ENCODE results near the gene KRT40. TPM values are rescaled to one million over a fixed set of nuclear protein-coding genes. Genes with fewer than 3 reads are reported as not detected.

The KRT40 gene
- total RNA-seq, 2 donors from 2014 or later: not detected

DNA sequence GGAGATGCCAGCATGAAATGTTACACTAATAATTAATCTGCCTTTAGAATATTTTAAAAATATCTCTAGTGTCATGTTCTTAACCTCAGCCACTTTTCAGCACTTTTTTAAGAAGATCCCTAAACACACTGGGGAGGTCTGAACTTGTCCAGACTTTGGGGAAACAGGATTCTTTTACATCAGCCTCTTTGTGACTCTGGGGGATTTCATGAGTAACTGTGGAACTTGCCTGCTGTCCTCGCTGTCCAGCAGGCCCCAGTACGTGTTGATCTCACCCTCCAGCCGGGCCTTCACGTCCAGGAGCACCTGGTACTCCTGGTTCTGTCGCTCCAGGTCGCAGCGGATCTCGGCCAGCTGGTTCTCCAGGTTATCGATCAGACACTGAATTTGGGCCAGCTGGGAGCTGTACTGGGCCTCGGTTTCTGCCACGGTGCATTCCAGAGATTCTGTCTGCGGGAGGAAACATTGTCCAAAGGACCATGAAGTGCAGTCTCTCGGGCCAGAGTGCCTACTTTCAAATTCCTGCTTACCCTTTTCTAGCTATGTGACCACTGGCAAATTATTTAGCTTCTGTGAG is 5.5 kb downstream of the KRT40 start:
- H3K27me3 ChIP-seq (replicated peaks; ENCODE audit: insufficient read depth): no peaks in the 10 kb centered on the region
- H3K36me3 ChIP-seq: no peaks in the 10 kb centered on the region
- DNase-seq (ENCODE audit: low spot score) (no peak), ATAC-seq (ENCODE audit: insufficient number of reproducible peaks, low FRiP score, low read depth) (no peak)
- TF ChIP-seq, protein P1, sequence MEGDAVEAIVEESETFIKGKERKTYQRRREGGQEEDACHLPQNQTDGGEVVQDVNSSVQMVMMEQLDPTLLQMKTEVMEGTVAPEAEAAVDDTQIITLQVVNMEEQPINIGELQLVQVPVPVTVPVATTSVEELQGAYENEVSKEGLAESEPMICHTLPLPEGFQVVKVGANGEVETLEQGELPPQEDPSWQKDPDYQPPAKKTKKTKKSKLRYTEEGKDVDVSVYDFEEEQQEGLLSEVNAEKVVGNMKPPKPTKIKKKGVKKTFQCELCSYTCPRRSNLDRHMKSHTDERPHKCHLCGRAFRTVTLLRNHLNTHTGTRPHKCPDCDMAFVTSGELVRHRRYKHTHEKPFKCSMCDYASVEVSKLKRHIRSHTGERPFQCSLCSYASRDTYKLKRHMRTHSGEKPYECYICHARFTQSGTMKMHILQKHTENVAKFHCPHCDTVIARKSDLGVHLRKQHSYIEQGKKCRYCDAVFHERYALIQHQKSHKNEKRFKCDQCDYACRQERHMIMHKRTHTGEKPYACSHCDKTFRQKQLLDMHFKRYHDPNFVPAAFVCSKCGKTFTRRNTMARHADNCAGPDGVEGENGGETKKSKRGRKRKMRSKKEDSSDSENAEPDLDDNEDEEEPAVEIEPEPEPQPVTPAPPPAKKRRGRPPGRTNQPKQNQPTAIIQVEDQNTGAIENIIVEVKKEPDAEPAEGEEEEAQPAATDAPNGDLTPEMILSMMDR (IDR thresholded peaks at IDR 0.05): no peak
- H3K4me3 ChIP-seq: no peak overlapping the region
- H3K27ac ChIP-seq: no peak overlapping the region
- H3K9me3 ChIP-seq: no peaks in the 10 kb centered on the region
- peaks cover 0 to 3% of the 10 kb centered on the region in 2 donors for H3K4me1 ChIP-seq (ENCODE audit: control insufficient read depth in 1 of 2, low read depth in 2 of 2)

- no peaks in the 10 kb centered on the region for H3K36me3 ChIP-seq
Observed at GRCh38 chr17:40975516-40975915, 8.6 kb downstream of the KRT40 start.

DNA sequence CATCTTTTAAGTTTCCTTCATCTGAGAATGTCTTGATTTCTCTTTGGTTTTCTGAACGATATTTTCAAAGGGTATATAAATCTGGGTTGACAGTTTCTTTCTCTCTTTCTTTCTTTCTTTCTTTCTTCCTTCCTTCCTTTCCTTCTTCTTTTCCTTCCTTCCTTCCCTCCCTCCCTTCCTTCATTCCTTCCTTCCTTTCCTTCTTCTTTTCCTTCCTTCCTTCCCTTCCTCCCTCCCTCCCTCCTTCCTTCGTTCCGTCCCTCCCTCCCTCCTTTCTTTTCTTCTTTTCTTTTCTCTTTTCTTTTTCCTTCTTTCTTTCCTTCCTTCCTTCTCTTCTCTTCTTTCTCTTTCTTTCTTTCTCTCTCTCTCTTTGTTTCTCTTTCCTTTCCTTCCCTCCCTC is 9.8 kb downstream of the KRT40 start:
- ATAC-seq (ENCODE audit: insufficient number of reproducible peaks, low FRiP score, low read depth): no peak
- no peak overlapping the region for H3K4me3 ChIP-seq
- DNase-seq (ENCODE audit: low spot score): no peak
- no peaks in the 10 kb centered on the region for H3K27me3 ChIP-seq (replicated peaks; ENCODE audit: insufficient read depth)
- TF ChIP-seq, protein P1 (IDR thresholded peaks at IDR 0.05): no peak
- H3K36me3 ChIP-seq: no peaks in the 10 kb centered on the region
- H3K9me3 ChIP-seq: no peaks in the 10 kb centered on the region
- no peak overlapping the region for H3K27ac ChIP-seq
- H3K4me1 ChIP-seq (ENCODE audit: control insufficient read depth in 1 of 2, low read depth in 2 of 2): no peaks in the 10 kb centered on the region

More at GRCh38 chr17:40975516-40975915, 8.6 kb downstream of the KRT40 start:
- Histone ChIP-seq H3K4me1 (ENCODE audit: control insufficient read depth in 1 of 2, low read depth in 2 of 2) (peaks cover 0 to 2% of the 10 kb centered on the region in 2 donors), H3K9me3 (no peaks in the 10 kb centered on the region), H3K4me3 (no peak overlapping the region), H3K27ac (no peak overlapping the region), H3K27me3 (replicated peaks; ENCODE audit: insufficient read depth) (no peaks in the 10 kb centered on the region)
- ATAC-seq (ENCODE audit: insufficient number of reproducible peaks, low FRiP score, low read depth): no peak
- TF ChIP-seq, protein P1 (IDR thresholded peaks at IDR 0.05): no peak
- DNase-seq (ENCODE audit: low spot score): no peak

DNA sequence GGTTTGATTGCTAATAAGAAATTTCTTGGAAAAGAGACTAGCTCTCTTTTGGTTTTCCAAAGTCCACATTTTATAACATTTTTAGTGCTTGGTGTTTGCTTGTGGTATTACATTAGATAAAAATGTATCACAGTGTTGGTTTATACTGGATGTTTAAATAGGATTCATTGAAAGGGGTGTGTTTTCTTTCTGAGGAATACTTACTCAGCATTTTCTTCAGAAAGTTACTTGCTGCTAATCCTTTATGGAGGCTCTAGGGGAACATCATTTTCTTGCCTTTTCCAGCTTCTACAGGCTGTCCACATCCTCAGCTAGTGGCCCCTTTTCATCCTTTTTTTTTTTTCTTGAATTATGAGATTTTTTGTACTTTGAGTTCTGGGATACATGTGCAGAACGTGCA is 16.5 kb downstream of the KRT40 start:
- no peak for DNase-seq (ENCODE audit: low spot score)
- Histone ChIP-seq H3K27ac (no peak overlapping the region), H3K27me3 (replicated peaks; ENCODE audit: insufficient read depth) (no peaks in the 10 kb centered on the region), H3K4me1 (ENCODE audit: control insufficient read depth in 1 of 2, low read depth in 2 of 2) (no peaks in the 10 kb centered on the region), H3K9me3 (no peaks in the 10 kb centered on the region), H3K36me3 (no peaks in the 10 kb centered on the region), H3K4me3 (no peak overlapping the region)
- ATAC-seq (ENCODE audit: insufficient number of reproducible peaks, low FRiP score, low read depth): no peak
- TF ChIP-seq, protein P1 (IDR thresholded peaks at IDR 0.05): no peak

DNA sequence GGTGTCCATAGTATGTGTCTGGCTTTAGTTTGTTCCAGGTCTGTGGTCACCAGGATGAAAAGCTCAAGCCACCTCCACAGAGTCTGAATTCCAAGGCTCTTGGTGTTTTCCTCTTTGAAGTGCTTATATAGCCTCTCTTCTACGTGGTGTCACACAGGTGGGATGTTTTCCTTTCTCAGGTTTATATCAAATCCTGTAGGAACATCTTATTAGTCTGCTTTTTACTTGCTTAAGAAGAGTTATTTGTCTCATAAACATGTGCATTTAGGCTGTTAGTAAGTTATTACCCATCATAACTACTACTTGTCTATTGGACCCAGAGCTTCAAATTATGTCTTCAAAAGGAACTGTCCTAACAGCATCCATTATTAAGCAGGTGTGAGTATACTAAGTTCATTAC is 17.3 kb downstream of the KRT40 start, which contains the start of gene KRT39:
Gene KRT39 (minus strand): TSS at position 101 of the 400 bp plus-strand sequence. CDS start 92 bp downstream, at position 9.
- TF ChIP-seq, protein P1 (IDR thresholded peaks at IDR 0.05): no peak
- Histone ChIP-seq H3K4me1 (ENCODE audit: control insufficient read depth in 1 of 2, low read depth in 2 of 2) (no peaks in the 10 kb centered on the region), H3K27ac (no peak within 1 kb of the TSS), H3K27me3 (replicated peaks; ENCODE audit: insufficient read depth) (no peaks in the 10 kb centered on the region), H3K9me3 (no peaks in the 10 kb centered on the region), H3K4me3 (no peak within 1 kb of the TSS), H3K36me3 (no peaks in the 10 kb centered on the region)
- ATAC-seq (ENCODE audit: insufficient number of reproducible peaks, low FRiP score, low read depth) (no peak), DNase-seq (ENCODE audit: low spot score) (no peak)

All from thoracic aorta (tissue), 2 donors.